Midbrain (tissue), 1 donor: ENCODE measurements around the gene CTSF.
"Not testable (repeated sequence)": the region's sequence is repeated elsewhere in the genome, so short reads cannot be mapped to it uniquely, and the experiment has no call there.

Source experiments
- DNase-seq: peaks from one replicate; lab custom pipeline; 2025; lab: John Stamatoyannopoulos, UW

CTSF gene

GRCh38 chr11:66559142-66559865 lies 9.1 kb downstream of the CTSF start:
- DNase-seq, result no peak

- no peak for DNase-seq
Observed at GRCh38 chr11:66557733-66558326, 10.6 kb downstream of the CTSF start.

DNA sequence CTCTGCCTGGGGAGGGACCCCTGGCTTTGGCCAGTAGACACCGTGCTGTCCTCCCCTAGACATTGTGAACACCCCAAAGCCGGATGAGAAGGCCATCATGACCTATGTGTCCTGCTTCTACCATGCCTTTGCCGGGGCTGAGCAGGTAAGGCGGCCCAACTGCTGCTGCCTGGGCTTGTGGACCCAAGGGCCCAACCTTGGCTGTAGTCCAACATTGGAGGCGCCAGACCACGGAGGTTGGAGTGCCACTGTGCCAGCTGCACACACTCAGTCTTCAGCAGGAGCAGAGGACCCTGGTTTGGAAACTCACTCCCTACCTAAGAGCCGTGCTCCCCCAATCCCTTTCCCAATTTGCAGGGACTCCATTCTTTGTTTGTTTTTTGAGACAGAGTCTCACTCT lies 12.3 kb downstream of the CTSF start:
- DNase-seq, result no peak

GRCh38 chr11:66555416-66555815 lies 13.0 kb downstream of the CTSF start:
- DNase-seq, result no peak

DNA sequence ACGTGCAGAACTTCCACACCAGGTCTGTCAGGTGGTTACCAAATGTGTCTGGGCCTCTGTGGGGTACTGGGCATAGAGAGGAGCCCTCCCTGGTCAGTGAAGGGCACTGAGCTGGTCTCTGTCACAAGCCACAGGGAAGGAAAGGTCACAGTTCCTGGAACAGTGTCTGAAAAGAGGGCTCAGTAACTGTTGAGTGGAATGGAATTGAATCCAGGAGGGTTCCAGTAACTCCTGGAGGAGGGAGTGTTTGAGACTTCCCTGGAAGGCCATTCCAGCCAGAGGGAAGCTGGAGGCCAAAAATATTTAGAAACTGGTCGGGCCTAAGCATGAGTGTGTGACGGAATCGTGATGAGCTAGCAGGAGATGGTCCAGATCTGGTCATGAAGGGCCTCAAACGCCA lies 13.8 kb downstream of the CTSF start:
- no peak for DNase-seq

DNA sequence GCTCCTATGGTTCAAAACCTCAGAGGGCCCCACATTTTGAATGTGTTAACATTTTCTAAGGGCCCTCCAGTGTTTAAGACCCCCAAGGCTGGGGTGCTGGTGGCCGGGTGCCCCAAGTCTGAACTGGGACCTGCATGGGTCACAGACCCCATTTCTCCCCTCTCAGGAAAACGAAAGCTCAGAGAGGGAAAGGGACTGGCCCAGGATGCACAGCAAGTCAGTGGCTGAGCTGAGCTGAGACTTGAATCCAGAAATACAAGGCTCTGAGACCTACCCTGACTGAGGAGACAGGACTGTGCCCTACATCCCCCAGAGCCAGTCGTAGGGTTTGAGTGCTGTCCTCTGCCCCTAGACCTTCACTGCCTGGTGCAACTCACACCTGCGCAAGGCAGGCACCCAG lies 17.5 kb downstream of the CTSF start:
- no peak for DNase-seq

DNA sequence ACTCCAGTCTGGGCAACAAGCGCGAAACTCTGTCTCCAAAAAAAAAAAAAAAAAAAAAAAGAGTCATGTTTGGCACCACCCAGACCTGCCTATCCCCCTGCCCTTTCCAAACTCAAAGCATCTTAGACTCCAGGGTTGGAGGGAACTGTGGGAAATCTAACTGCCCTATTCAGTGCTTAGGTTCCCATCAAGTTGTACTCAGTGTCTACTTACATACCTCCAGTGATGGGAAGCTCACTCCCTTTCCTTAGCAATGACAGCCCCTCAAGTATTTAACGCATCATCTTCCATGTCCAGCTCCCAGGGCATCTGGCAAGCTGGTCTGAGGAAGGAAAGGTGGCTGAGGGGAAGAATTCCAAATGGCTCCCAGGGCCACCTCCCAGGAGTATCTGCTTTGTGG lies 18.7 kb downstream of the CTSF start:
- no peak for DNase-seq

DNA sequence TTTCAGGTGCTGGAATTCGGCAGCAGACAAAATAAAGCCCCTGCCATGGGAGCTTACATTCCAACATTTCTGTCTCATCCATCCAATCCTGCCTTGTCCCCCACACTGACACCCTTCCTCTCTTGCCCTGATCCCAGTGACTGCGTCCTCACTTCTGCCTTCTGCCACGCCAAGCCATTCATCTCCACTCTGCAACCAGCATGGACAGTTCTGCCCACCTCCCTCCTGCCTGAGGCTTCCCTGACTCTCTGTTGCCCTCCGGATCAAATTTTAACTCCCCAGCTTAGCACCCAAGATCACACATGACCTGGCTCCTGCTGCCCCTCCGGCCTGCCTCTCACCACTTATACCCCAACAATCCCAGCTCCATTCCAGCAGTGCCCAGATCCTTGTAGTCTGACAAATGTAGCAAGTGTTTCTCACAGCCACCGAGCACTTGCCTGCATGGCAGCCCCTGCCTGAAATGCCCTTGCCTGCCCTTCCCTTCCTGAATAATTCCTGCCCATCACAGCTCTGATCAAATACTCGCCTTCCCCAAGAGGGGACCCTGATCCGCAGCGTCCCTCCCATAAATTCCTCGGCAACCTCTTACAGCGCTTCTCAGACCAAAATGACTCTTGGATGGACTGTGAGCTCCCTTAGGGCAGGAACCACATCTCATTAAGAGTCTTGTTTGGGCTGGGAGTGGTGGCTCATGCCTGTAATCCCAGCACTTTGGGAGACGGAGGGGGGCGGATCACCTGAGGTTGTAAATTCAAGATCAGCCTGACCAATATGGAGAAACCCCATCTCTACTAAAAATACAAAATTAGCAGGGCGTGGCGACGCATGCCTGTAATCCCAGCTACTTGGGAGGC lies 19.4 kb downstream of the CTSF start:
- no peak for DNase-seq

DNA sequence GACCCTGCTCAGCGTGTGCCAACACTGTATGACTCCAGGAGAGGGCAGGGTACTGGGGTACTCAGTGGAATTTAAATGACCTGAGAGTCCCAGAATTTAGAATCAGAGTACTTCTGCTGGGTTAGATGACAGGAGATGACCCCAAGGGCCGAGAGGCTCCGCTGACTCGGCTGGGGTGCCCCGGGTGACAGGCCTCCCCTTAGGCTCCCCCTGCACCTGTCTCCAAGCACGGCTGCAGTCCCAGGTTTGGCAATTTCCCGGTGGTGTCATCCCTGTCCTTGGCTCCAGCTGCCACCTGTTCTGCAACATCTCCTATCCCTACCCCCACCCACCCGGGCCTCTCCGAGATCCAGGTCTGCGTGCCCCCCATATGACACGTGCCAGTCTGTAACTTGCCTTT lies 20.4 kb downstream of the CTSF start:
- no peak for DNase-seq

- DNase-seq, result no peak
Observed at GRCh38 chr11:66547662-66548009, 20.8 kb downstream of the CTSF start.

DNA sequence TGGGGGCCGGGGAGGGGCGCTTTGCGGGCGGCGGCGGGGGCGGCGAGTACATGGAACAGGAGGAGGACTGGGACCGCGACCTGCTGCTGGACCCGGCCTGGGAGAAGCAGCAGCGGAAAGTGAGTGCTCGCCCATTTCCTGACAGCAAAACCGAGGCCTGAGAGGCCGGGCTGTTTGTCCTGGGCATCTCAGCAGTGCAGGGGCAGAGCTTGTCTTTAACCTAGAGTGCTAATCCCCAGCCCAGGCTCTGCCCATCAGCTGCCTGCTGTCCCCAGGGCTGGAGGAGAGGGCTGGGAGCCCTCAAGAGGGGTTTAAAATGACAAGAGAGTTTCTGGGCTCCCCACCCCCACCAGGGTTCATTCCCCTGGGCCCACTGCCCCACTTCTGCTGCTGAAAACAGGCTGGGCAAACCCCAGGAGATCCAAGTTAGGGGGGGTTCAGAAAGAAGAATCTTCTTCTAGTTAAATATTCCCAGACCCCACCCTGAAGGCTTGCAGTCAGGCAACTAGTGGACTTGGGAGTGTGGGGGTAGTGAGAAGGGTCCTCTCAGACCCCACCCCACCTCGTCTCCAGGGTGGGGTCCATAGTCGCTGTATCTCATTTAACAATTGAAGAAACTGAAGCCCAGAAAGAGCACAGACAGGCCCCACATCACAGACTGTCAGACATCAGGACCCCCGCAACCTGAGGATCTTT lies 21.3 kb downstream of the CTSF start:
- DNase-seq, result no peak

- DNase-seq, result no peak
Observed at GRCh38 chr11:66546368-66546965, 21.9 kb downstream of the CTSF start, which contains the start of gene ACTN3. Gene ACTN3 (plus strand): TSS chr11:66546903. CDS start chr11:66546938, 35 bp downstream.

DNA sequence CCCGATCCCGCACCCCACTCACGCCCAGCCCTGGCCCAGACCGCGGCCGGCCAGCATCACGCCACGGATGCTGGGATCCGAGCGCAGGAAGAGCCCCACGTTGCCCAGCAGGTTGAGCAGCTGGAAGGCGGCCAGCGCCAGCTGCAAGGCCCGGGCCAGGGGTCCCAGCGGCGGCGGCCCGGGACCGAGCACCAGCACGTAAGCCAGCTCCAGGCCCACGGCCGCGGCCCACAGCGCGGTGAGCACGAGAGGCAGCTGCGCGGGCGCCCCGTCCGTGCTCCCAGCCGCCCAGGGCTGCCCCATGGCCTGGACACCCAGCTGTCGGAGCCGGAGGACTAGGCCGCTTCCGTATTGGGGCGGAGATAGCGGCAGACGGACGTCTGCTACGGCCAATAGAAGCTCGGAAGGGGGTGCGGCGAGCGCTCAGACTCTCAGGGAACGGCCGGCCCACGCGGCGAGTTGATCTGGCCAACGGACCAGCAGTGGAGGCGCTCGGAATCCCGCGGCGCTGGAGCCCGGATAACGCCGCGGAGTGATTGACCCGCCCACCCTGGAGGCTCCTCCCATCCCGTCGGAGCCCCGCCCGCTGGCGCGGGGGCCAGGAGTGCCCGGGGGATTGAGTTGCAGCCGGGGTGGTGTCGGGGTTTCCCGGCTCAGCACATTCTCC lies 22.6 kb downstream of the CTSF start, which contains the start of gene ZDHHC24:
Gene ZDHHC24 (minus strand): TSS at position 348 of the 667 bp plus-strand sequence. CDS start 45 bp downstream, at position 303.
- DNase-seq, result peak; percentile 97

DNA sequence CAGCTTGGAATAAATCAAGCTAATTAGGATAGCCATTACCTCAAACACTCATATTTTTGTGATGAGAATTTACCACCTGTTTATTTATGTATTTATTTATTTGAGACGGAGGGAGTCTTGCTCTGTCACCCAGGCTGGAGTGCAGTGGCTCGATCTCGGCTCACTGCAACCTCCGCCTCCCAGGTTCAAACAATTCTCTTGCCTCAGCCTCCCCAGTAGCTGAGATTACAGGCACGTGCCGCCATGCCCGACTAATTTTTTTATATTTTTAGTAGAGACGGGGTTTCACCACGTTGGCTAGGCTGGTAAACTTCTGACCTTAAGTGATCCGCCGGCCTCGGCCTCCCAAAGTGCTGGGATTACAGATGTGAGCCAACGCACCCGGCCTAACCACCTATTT lies 23.5 kb downstream of the CTSF start:
- DNase-seq, result not testable (repeated sequence)

- no peak for DNase-seq
Observed at GRCh38 chr11:66543263-66544107, 24.9 kb downstream of the CTSF start.

- no peak for DNase-seq
Observed at GRCh38 chr11:66542362-66542761, 26.0 kb downstream of the CTSF start.

DNA sequence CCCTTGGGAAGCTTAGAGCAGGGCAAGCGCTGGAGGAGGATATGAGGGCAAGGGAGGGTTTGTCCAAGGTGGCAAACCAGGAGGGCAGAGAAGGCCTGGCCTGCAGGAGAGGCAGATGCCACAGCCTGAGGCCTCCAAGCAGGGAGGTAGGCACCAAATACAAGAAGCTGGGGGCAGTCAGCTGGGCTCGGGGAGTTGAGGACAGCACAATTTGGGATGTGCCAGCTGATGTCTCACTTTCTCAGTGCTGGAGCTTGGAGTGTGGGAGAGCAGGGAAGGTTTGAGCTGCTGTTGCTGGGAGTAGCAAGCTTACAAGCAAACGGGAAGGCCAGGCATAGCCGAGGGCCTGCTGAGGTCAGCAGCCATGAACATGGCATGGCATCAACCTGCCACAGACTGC lies 26.5 kb downstream of the CTSF start:
- DNase-seq, result no peak

- DNase-seq, result not testable (repeated sequence)
Observed at GRCh38 chr11:66540598-66540997, 27.8 kb downstream of the CTSF start.

DNA sequence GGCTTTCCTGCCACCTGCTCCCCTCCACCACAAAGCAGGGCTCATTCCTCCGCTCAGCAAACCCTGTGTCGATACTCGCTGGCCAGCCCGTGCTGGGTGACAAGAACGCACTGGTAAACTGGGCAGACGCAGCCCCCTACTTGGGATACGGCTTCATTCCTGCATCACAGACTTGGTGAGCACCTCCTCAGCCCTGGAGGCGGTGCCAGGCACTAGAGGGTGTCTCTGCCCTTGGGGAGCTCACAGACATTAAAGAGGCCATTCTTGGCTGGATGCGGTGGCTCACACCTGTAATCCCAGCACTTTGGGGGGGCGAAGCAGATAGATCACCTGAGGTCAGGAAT lies 28.6 kb downstream of the CTSF start:
- DNase-seq, result no peak

DNA sequence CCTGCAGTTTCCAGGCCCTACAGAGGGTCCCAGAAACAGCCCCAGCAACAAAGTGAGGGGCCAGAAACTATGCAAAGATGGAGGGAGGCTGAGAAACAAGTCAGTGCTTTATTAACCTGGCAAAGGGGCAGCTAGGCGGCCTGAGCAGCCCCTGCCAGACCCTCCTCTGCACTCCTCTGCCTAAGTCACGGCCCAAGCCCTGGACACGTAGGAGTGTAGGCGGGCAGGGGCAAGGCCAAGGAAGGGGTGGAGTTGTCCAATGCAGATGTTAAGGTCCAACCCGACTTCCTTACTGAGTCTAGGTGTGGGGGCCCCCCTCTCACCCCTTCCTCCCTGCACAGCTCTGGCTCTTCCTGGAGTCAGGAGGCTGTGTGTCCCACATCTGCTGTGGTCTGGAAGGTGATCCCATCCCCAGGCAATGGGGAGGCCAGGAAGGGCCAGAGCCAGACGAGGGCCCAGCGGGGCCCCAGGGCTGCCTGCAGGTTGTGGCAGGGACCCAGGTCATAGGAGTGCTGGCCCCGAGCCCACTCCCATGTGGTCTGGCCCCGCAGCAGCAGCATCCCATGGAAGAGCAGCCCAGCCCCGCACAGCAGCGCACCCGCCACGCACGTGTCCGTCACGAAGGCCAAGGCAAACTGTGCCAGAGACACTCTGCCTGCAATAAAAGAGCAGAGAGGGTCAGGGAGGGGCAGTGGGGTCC lies 29.1 kb downstream of the CTSF start:
- DNase-seq, result no peak
